K562 (cell line): ENCODE measurements around the gene IFT25.

Source experiments
- CBX2 ChIP-seq: fragments of 200-600 bp; sonication (generic); IDR thresholded peaks from one replicate; pipeline ENCODE4 v1.6.1; 2012; ENCODE audit warnings: mild to moderate bottlenecking, low read length, inconsistent platforms; ENCODE audit not compliant: insufficient read depth, poor library complexity, severe bottlenecking
- CEBPG ChIP-seq, 3 experiments: fragments of 200-800 bp in 1 of 3; sonication (Bioruptor generic) in 1 of 3; sonication (generic) in 1 of 3; formaldehyde crosslinking in 1 of 3; IDR thresholded peaks in 2 of 3; conservative IDR thresholded peaks in 1 of 3; 2 replicates each; pipeline versions ENCODE4 v1.6.1 to v1.8.0; 2016 to 2022; ENCODE audit warnings: missing compliant biosample characterization in 2 of 3, missing genetic modification characterization in 2 of 3, mild to moderate bottlenecking in 1 of 3, missing genetic modification reagents in 1 of 3
- CREBBP ChIP-seq: IDR thresholded peaks from one replicate; pipeline ENCODE4 v1.6.1; 2012; ENCODE audit warnings: low read depth, mild to moderate bottlenecking, control low read depth, inconsistent platforms, low read length
- FOXK2 ChIP-seq, 2 experiments: fragments of 450-650 bp; IDR thresholded peaks in 1 of 2; conservative IDR thresholded peaks in 1 of 2; 2 replicates each; pipeline ENCODE4 v1.6.1; 2016; ENCODE audit warnings: low read depth in 2 of 2, mild to moderate bottlenecking in 1 of 2
- HDAC6 ChIP-seq: IDR thresholded peaks from 2 replicates; pipeline ENCODE4 v1.6.1; 2012; ENCODE audit warnings: low read depth, mild to moderate bottlenecking, control low read depth, inconsistent platforms, low read length, moderate library complexity
- KLF13 ChIP-seq: fragments of 450-650 bp; IDR thresholded peaks from 2 replicates; pipeline ENCODE4 v1.6.1; 2016; ENCODE audit warnings: missing genetic modification characterization, low read depth, mild to moderate bottlenecking, missing compliant biosample characterization, moderate library complexity, borderline replicate concordance
- POLR3G ChIP-seq: IDR thresholded peaks from 2 replicates; pipeline ENCODE4 v1.6.1; 2011; ENCODE audit not compliant: insufficient read length, insufficient replicate concordance; ENCODE audit errors: extremely low read depth
- TAF1 ChIP-seq: IDR thresholded peaks from 2 replicates; pipeline ENCODE4 v1.6.1; 2011; ENCODE audit warnings: mild to moderate bottlenecking, low read length, moderate library complexity; ENCODE audit not compliant: insufficient read depth, control insufficient read depth, severe bottlenecking; ENCODE audit errors: extremely low read depth
- ZFX ChIP-seq: sonication (generic); formaldehyde crosslinking; IDR thresholded peaks from 2 replicates; pipeline ENCODE4 v1.8.0; 2022; ENCODE audit warnings: mild to moderate bottlenecking, missing genetic modification reagents, moderate library complexity
- ZNF668 ChIP-seq: fragments of 250-450 bp; sonication (Bioruptor Pico); IDR thresholded peaks from 2 replicates; pipeline ENCODE4 v1.8.0; 2022; ENCODE audit warnings: mild to moderate bottlenecking, inconsistent platforms

DNA sequence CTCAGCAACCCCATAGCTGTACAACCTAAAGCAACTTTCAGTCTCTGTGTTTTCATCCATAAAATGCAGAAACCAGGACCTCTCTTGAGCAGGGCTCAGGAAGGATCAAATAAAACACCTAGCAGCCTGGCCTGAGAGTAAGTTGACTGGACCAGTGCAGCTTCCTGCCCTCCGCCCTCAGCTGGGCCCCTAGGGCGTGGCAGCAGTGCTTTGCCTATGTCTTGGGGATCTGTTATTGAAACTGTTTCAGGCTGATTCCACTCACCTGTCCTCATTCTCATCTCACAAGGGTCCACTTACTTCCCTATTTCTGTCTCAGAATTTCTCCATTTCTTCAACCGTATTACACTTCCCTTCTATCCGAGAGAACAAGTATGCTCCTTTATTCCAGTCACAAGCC is 18.0 kb upstream of the IFT25 start:
- TF ChIP-seq ZFX (CRISPR knock-in tag) (no peak), ZNF668 (CRISPR knock-in tag) (no peak), CBX2 (no peak), HDAC6 (no peak), FOXK2 (conservative IDR thresholded peaks at IDR 0.05 in 1 of 2, IDR thresholded peaks at IDR 0.05 in 1 of 2; ENCODE audit: low read depth in 2 of 2) (no peak), KLF13 (tag) (no peak), CREBBP (no peak), CEBPG (CRISPR knock-in tag; IDR thresholded peaks at IDR 0.05) (no peak), CEBPG (tag; conservative IDR thresholded peaks at IDR 0.05 in 1 of 2, IDR thresholded peaks at IDR 0.05 in 1 of 2) (no peak), POLR3G (no peak), TAF1 (no peak)
